Activated CD4-positive, alpha-beta T cell treated with anti-CD3 and anti-CD28 coated beads, Interleukin-2, amount 10 ng/mL, durations not matched to agents 7 days and 5 days (primary cell): Measurements from ENCODE around the gene GRAP. TPM values are rescaled to one million over a fixed set of nuclear protein-coding genes. Genes with fewer than 3 reads are reported as not detected.

Source experiments
- CTCF ChIA-PET: fragments of 350-600 bp; sonication (Branson Sonifier 250); formaldehyde crosslinking; loops from one replicate; lab custom pipeline; 2021; ENCODE audit warnings: antibody characterized with exemption; lab: Charles Lee
- POLR2A ChIA-PET: fragments of 350-600 bp; sonication (Branson Sonifier 250); formaldehyde crosslinking; loops from one replicate; lab custom pipeline; 2021; ENCODE audit warnings: antibody characterized with exemption; lab: Charles Lee
- DNase-seq: peaks from one replicate; pipeline ENCODE4 v3.0.0-alpha.2; 2020
- H3K27ac Mint-ChIP-seq: one replicate; pipeline ENCODE4 v1.8.0; 2021; ENCODE audit warnings: mild to moderate bottlenecking, moderate library complexity, mixed read lengths
- H3K27me3 Mint-ChIP-seq: one replicate; pipeline ENCODE4 v1.8.0; 2021; ENCODE audit warnings: mixed read lengths
- H3K36me3 Mint-ChIP-seq: one replicate; pipeline ENCODE4 v1.8.0; 2021; ENCODE audit warnings: low read depth, mixed read lengths
- H3K4me1 Mint-ChIP-seq: one replicate; pipeline ENCODE4 v1.8.0; 2021; ENCODE audit warnings: mixed read lengths
- H3K4me3 Mint-ChIP-seq: one replicate; pipeline ENCODE4 v1.8.0; 2021; ENCODE audit warnings: mild to moderate bottlenecking, moderate library complexity, mixed read lengths
- H3K9me3 Mint-ChIP-seq: one replicate; pipeline ENCODE4 v1.8.0; 2021; ENCODE audit warnings: mixed read lengths
- total RNA-seq, 2 experiments: library from RNA; stranded (reverse); gene quantifications; one replicate each; pipeline ENCODE4 v1.2.3, GENCODE V29; 2021

The GRAP gene
- total RNA-seq, 2 experiments from 2014 or later, result 35.4 to 39.2 TPM

DNA sequence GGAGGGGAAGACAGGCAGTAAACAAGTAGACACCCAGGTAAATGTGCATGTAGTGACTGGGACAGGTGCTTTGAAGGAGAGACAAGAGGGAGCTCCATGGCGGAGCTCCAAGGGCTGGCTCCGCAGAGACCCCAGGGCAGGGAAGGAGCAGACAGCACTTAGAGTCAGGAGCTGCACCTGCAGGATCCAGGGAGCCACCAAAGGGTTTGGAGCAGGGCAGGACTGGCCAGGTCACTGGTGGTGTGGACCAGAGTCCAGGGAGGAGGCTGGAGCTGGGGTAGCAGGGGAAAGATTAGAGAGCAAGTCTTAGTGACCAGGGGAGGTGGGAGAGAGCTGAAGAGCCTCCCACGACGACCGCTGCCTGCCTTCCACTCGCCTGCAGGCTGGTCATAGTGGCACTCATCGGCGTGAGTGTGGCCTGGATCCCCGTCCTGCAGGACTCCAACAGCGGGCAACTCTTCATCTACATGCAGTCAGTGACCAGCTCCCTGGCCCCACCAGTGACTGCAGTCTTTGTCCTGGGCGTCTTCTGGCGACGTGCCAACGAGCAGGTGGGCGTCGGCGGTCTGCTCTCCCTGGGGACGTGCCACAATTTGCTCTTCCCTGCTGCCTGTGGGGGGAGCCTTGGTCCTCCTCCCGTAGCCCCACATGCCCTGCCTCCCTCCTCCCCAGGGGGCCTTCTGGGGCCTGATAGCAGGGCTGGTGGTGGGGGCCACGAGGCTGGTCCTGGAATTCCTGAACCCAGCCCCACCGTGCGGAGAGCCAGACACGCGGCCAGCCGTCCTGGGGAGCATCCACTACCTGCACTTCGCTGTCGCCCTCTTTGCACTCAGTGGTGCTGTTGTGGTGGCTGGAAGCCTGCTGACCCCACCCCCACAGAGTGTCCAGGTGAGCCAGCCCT lies 27.5 kb downstream of the GRAP start:
- Mint-ChIP-seq H3K27ac (peak overlapping the region; percentile 25), H3K4me1 (peaks cover 12% of the 10 kb centered on the region), H3K4me3 (no peak overlapping the region), H3K36me3 (peaks cover 27% of the 10 kb centered on the region), H3K9me3 (no peaks in the 10 kb centered on the region), H3K27me3 (no peaks in the 10 kb centered on the region)
- no peak for DNase-seq
- POLR2A ChIA-PET, result no interaction called here
- CTCF ChIA-PET, result no interaction called here

DNA sequence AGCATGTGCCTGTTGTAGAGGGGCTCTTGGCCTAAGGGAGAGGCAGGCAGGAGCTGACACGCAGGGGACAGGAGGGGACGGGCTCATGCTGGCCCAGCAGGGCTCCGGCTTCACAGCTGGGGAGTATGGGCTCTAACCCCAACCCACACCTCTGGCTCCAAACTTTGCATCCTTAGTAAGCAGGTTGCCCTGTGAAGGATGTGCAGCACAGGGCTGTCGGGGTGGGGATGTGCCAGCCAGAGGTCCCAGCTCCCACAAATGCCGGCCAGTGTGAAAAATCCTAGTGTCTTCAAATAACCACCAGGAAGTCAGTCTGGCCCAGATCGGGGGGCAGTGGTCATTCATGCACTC lies 28.2 kb downstream of the GRAP start:
- no peaks in the 10 kb centered on the region for H3K9me3 Mint-ChIP-seq
- H3K4me1 Mint-ChIP-seq, result peaks cover 5% of the 10 kb centered on the region
- DNase-seq, result no peak
- no peaks in the 10 kb centered on the region for H3K27me3 Mint-ChIP-seq
- CTCF ChIA-PET, result no interaction called here
- peak overlapping the region; percentile 25 for H3K27ac Mint-ChIP-seq
- no peak overlapping the region for H3K4me3 Mint-ChIP-seq
- H3K36me3 Mint-ChIP-seq, result peaks cover 21% of the 10 kb centered on the region
- POLR2A ChIA-PET, result no interaction called here

DNA sequence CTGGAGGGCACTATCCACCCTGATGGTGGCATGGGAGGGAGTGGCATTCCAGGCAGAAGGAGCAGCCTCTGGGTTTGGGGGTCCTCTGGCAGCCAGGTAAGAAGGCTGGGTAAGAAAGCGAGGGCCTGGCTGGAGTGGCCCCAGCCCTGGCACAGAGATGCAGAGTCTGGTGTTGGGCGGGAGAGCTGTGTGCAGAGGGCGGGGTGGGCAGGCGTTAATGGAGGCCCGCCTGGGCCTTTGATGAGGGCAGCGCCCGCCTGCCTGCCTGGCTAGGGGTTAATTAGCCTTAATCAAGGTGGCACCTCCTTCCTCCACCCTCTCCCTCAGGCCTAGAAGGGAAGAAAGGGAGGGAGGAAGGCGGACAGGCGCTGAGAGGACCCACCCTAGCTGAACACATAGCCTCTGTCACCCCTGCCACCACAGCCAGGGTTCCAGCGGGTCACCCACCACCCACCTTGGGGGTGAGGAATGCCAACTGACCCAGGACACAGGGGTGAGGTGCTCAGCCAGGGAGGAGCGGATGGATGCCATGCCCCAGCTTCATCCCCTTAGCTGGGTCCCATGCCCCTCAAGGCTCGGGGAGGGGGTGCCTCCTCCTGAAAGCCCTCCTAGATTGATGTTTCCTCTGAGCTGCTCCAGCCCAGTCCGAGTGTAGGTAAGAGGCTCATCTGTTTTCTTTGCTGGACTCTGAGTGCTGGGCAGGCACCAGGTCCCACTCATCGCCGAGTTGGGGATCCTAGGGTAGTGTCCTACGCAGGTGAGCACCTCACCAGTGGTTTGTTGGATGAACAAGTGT lies 28.8 kb downstream of the GRAP start:
- H3K36me3 Mint-ChIP-seq, result peaks cover 20% of the 10 kb centered on the region
- H3K4me1 Mint-ChIP-seq, result peaks cover 4% of the 10 kb centered on the region
- DNase-seq, result no peak
- H3K27ac Mint-ChIP-seq, result peak overlapping the region; percentile 36
- no peaks in the 10 kb centered on the region for H3K27me3 Mint-ChIP-seq
- ChIA-PET POLR2A (no interaction called here), CTCF (no interaction called here)
- H3K9me3 Mint-ChIP-seq, result no peaks in the 10 kb centered on the region
- no peak overlapping the region for H3K4me3 Mint-ChIP-seq

DNA sequence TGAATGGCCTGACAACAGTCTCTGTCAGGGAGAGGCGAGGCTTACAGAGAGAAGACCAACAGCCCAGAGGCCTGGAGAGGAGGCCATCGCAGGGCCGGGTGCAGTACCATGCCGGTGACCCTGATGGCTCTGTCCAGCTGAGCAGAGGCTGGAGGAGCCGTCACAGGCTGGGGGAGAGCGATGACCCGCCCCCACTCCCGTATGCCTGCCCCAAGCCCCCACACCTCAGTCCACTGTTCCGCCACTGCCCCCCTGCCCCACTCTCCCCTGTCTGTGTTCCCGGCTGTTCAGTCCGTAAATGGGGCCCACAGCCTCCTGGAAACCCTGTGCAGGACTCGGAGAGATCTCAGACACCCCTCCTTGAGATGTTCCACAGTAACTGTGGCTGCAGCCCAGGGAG lies 29.4 kb downstream of the GRAP start:
- POLR2A ChIA-PET, result no interaction called here
- Mint-ChIP-seq H3K27ac (peak overlapping the region; percentile 36), H3K27me3 (no peaks in the 10 kb centered on the region), H3K9me3 (no peaks in the 10 kb centered on the region), H3K4me3 (no peak overlapping the region), H3K4me1 (peaks cover 2% of the 10 kb centered on the region), H3K36me3 (peaks cover 17% of the 10 kb centered on the region)
- DNase-seq, result no peak
- CTCF ChIA-PET, result interaction anchor here (1.6 kb wide), 1 partner anchor 56 kb away, joined by 7 read pairs; no protein-coding TSS in a partner anchor

DNA sequence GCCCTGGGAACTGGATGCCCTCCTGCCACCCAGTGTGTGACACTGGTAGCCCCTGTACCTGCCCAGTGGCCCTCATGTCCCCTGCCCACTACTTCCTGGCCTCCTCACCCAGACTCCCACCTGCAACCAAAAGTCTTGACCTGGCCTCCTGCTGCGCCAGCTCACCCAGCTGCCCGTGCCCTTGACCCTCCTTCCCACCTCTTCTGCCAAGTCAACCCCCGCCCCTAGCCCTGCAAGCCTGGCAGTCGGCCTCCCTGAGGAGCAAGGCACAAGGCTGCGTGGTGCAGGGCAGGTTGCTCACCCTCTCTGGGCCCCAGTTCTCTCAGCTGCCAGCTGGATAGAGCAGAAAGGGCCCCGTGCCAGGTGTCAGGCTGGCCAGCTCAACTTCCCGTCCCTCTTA lies 29.9 kb downstream of the GRAP start:
- no peak overlapping the region for H3K4me3 Mint-ChIP-seq
- peaks cover 2% of the 10 kb centered on the region for H3K4me1 Mint-ChIP-seq
- ChIA-PET POLR2A (no interaction called here), CTCF (interaction anchor here (1.1 to 1.6 kb wide), 2 partner anchors 56 to 391 kb away, joined by 5 to 7 read pairs; no protein-coding TSS in a partner anchor)
- H3K27me3 Mint-ChIP-seq, result no peaks in the 10 kb centered on the region
- no peaks in the 10 kb centered on the region for H3K9me3 Mint-ChIP-seq
- peak overlapping the region; percentile 62 for H3K27ac Mint-ChIP-seq
- DNase-seq, result no peak
- peaks cover 13% of the 10 kb centered on the region for H3K36me3 Mint-ChIP-seq

DNA sequence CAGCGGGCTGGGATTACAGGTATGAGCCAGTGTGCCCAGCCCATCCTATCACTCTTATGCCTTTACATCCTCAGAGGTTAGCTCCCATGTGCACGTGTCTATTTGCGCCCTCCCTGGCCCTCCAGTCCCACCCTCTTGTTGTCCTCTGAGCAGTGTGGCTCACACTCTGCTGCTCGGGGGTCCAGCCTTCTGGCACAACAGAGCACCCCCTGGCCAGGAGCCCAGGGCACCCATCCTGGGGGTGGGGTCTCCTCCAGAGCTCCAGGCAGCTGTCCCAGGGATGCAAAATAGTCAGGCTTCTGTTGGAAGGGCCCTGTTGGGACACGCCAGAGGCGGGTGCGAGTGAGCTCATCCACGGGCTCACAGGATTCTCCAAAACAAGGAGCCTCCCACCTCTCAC lies 30.5 kb downstream of the GRAP start:
- POLR2A ChIA-PET, result no interaction called here
- CTCF ChIA-PET, result interaction anchor here (0.6 to 1.6 kb wide), 3 partner anchors 55 to 390 kb away, joined by 4 to 7 read pairs (median 5); no protein-coding TSS in a partner anchor
- Mint-ChIP-seq H3K27ac (no peak overlapping the region), H3K4me1 (peaks cover 2% of the 10 kb centered on the region), H3K9me3 (no peaks in the 10 kb centered on the region), H3K36me3 (peaks cover 11% of the 10 kb centered on the region), H3K27me3 (no peaks in the 10 kb centered on the region), H3K4me3 (no peak overlapping the region)
- DNase-seq, result no peak

DNA sequence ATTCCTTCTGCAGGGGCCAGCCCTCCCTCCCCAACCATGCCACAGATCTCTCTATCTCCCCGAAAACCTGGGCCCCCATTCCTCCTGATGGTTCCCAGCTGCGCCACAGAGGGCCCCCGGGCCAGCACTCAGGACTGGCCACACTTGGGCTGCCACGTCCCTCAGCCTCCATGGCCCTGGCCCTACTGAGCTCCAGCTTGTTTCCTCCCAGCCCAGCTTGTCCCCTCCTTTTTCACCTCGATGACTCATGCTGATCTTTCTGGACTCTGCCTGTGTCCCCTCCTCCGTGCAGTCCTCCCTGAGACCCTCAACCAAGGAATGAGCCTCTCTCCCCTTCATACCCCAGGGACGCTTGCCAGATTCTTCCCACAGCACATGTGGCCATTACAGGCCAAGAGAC lies 31.3 kb downstream of the GRAP start:
- no peak overlapping the region for H3K27ac Mint-ChIP-seq
- H3K36me3 Mint-ChIP-seq, result peaks cover 8% of the 10 kb centered on the region
- no peaks in the 10 kb centered on the region for H3K27me3 Mint-ChIP-seq
- ChIA-PET CTCF (no interaction called here), POLR2A (no interaction called here)
- H3K9me3 Mint-ChIP-seq, result no peaks in the 10 kb centered on the region
- DNase-seq, result no peak
- H3K4me3 Mint-ChIP-seq, result no peak overlapping the region
- H3K4me1 Mint-ChIP-seq, result peaks cover 2% of the 10 kb centered on the region

DNA sequence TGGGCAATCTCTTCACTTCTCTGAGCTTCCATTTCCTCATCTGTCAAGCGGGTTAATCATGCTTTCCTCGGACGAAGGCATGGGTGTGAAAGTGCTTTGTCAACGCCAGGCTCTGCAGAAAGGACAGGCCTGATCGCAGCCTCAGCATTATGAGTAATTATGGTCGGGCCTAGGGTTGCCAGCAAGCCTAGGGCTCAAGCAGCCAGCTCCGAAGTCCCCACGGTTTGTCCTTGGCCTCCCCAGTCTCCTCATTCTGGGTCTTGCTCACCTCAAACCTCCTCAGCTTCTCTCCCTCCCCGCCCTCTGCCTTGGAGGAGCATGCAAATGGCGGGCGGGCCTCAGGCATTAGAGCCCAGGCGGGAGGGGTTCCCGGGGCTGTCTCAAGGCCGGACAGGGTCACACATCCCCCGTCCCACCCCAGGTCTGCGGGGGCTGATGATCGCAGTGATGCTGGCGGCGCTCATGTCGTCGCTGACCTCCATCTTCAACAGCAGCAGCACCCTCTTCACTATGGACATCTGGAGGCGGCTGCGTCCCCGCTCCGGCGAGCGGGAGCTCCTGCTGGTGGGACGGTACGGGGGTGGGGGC lies 32.0 kb downstream of the GRAP start:
- ChIA-PET POLR2A (no interaction called here), CTCF (no interaction called here)
- no peak overlapping the region for H3K4me3 Mint-ChIP-seq
- peaks cover 4% of the 10 kb centered on the region for H3K36me3 Mint-ChIP-seq
- H3K9me3 Mint-ChIP-seq, result no peaks in the 10 kb centered on the region
- H3K27ac Mint-ChIP-seq, result no peak overlapping the region
- H3K27me3 Mint-ChIP-seq, result no peaks in the 10 kb centered on the region
- H3K4me1 Mint-ChIP-seq, result peaks cover 2% of the 10 kb centered on the region
- DNase-seq, result no peak

DNA sequence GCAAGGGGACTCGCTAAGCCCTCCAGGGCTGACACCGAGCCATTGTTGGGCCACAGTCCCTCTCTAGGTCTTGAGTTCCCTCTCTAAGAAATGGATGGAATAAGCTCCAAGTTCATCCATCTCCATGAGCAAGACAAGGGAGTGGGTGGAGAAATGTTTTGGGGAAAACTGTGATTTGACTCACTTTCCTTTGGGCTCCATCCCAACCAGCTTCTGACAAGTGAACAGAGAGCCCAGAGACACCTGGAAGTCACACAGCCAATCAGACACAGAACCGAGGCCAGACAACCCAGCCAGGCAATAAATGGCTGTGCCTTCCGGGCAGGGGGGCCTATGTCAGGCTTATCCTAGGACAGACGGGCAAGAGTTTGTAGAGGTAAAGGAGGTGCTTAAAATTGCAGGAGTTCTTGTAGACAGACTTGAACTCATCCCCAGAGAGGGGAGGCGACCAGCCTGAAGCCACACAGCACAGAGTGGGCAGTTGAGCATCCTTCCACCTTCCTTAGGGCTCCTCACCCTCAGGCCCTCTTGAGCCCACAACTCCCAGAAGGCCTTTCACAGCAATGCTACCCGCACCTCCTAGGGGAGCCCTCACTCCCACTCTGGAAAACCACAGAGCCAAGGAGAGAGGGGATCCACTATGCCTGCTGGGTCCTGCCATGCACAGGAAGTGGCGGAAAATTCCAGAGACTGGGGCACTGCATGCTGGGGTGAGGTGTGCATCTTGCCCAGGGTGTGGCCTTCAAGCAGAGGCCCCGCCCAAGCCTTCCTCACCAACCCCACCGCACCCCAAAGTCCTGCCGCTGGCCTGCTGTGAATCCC lies 32.7 kb downstream of the GRAP start:
- ChIA-PET CTCF (no interaction called here), POLR2A (no interaction called here)
- no peak for DNase-seq
- no peaks in the 10 kb centered on the region for H3K27me3 Mint-ChIP-seq
- H3K4me3 Mint-ChIP-seq, result no peak overlapping the region
- no peak overlapping the region for H3K27ac Mint-ChIP-seq
- H3K4me1 Mint-ChIP-seq, result peaks cover 2% of the 10 kb centered on the region
- peaks cover 3% of the 10 kb centered on the region for H3K36me3 Mint-ChIP-seq
- H3K9me3 Mint-ChIP-seq, result no peaks in the 10 kb centered on the region

DNA sequence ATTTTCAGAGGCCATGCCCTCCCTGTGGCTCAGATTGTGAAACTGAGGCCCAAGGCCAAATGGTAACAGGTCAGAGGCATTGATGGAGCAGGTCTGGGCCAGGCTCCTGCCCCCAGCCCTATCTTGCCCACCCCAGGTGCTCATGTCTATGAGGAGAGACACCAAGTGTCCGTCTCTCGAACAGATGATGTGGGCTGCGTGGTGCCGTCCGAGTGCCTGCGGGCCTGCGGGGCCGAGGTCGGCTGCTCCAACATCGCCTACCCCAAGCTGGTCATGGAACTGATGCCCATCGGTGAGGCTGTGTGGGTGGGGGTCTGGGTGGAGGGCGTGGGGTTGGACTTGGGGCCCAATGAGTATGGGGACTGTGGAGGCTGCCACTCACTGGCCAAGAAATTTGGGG lies 33.5 kb downstream of the GRAP start:
- Mint-ChIP-seq H3K4me3 (no peak overlapping the region), H3K4me1 (peaks cover 2% of the 10 kb centered on the region), H3K36me3 (no peaks in the 10 kb centered on the region), H3K9me3 (no peaks in the 10 kb centered on the region), H3K27me3 (no peaks in the 10 kb centered on the region), H3K27ac (no peak overlapping the region)
- DNase-seq, result no peak
- ChIA-PET POLR2A (no interaction called here), CTCF (no interaction called here)

DNA sequence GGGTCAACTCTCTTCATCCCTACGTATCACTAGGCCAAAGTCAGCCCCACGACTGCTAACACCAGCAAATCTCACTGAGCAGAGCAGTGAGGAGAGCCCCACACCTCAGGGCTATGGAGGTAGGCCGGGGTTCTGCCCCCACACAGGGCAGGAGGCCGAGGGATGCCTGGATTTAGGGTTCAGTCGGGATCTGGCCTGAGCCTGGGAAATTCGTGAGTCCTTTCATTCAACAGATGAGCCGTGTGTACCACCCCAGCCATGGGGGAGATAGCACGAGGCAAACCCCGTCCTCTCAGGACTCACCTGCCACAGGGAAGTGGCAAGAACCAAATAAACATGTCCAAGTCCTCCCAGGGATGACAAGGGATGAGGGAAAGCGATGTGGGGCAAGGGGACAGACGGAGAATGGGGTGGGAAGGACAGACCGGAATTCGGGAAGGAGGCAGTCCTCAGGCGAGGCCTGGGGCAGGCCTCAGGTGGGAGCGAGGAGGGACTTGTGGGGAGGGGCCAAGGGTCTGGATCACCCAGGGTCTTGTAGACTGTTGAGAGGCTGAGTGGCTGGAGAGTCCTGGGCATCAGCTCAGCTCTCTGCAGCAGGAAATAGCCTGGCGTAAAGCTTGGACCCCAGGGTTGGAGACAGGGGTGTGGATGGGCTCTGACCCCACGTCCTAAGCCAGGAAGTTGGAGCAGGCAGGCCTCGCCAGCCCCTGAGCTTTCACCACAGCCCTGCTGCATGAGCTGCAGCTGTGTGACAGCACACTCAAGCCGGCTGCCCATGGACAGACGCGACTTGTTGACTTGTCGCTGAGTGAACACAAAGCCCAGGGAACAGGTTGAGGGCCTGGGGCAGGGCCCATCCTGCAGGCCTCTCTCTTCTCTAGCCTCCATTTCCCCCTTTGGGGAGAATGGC lies 34.3 kb downstream of the GRAP start:
- no peaks in the 10 kb centered on the region for H3K9me3 Mint-ChIP-seq
- H3K4me3 Mint-ChIP-seq, result no peak overlapping the region
- H3K4me1 Mint-ChIP-seq, result peaks cover 2% of the 10 kb centered on the region
- H3K27ac Mint-ChIP-seq, result no peak overlapping the region
- no peak for DNase-seq
- CTCF ChIA-PET, result no interaction called here
- POLR2A ChIA-PET, result no interaction called here
- H3K36me3 Mint-ChIP-seq, result no peaks in the 10 kb centered on the region
- no peaks in the 10 kb centered on the region for H3K27me3 Mint-ChIP-seq
